Stimulated activated CD4-positive, alpha-beta T cell treated with anti-CD3 and anti-CD28 coated beads, Interleukin-1b, Interleukin-23, amount 100 ng/mL, for 4 hours (primary cell): ENCODE measurements around the gene ZBTB3.
"Not testable (repeated sequence)": the region's sequence is repeated elsewhere in the genome, so short reads cannot be mapped to it uniquely, and the experiment has no call there.

Experiments used
- DNase-seq, 2 donors: peaks; one replicate each; pipeline ENCODE4 v3.0.0-alpha.2; 2020; ENCODE audit warnings: low read depth in 2 of 2

ZBTB3 gene

DNA sequence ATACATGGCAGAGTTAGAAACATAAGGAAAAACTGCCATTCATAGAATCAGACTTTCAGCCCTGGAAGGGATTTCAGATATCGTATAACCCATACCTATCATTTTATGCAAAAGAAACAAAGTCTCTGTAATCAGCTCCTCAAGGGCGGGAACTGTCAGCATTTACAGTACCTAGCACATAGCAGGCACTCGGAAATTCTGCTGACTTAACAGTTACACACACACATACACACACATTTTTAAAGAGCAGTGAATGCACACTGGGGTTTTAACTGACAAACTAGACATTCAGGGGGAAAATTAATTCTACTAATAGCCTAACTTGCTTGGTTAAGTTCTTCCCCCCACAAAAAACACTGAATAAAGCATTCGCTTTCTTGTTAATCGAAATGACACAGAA is 37.8 kb downstream of the ZBTB3 start:
- no peak for DNase-seq

DNA sequence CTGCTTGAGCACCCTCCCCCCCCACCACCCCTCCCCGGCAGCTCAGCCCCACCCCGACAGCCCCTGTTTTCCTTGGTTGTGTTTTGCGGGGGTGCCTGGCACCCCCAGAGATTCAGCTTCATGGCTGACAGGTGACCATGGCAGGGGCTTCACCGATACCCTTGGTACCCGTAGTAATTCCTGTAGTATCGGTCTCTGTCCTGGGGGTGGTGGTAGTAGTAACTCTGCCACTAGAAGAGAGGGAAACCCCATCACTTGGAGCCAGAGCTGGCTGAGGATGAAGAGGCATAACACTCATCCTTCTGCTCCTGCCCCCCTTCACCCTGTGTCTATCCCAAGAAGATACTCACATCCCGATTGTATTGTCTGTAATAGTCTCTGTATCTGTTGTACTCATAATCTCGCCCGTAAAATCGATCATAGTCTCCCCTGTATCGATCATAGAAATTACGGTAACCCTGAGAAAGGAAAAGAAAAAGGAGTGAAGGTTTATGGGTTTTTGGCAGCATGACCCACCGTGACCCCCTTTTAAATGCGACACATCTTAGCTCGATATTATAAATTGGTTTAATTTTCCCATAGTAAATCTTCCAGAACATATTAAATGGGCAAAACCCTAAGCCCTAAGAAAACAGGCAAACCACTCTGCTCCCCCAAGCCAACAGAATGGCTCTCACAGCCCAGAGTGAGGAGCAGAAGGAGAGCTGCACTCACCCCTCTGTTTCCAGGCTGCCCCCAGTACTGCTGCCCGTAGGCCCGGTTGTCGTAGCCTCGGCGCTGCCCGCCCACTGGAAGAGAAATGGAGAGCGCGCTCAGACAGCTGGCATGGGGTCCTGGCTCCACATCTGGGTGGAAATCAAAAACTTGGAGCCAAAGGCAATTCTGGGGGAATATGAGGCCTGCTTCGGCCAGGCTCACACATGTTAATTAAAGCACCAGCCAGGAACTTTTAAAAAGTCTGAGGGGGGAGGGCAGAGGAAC is 38.5 kb downstream of the ZBTB3 start:
- no peak for DNase-seq

DNA sequence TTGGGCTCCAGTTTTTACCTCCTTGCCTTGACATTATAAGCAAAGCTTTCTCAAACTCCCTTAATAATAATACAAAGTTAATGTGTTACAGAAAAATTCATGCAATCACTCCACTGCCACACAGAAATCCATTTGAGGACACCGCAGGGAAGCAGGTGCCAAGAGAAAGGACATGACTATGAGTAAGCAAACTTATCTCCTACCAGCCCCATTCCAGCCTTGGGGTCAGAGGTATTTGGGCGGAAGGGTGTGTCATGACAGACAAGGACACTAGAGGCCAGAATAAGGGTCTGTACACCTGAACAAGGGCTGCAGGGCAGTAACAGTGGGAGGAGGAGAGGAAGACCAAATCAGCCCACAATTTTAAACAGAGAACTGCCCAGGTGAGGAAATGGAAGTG is 40.6 kb downstream of the ZBTB3 start:
- no peak for DNase-seq

DNA sequence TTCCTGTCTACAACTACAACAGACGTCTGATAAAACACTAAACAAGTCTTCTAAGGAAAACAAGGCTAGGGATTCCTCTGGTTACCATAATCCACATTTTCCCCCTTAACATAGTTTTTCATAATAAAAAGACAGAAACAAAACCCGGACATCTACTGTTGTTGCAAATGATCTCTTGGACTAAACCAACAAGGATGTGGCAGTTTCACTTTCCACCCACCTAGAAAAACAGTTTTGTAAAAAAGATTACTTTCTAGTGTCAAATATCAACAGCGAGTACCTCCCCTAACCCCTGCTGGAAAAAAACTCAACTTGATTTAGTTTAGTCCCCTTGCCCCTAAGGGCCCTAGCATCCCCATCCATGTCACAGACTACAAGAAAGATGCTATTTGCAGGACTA is 41.1 kb downstream of the ZBTB3 start:
- no peak for DNase-seq

DNA sequence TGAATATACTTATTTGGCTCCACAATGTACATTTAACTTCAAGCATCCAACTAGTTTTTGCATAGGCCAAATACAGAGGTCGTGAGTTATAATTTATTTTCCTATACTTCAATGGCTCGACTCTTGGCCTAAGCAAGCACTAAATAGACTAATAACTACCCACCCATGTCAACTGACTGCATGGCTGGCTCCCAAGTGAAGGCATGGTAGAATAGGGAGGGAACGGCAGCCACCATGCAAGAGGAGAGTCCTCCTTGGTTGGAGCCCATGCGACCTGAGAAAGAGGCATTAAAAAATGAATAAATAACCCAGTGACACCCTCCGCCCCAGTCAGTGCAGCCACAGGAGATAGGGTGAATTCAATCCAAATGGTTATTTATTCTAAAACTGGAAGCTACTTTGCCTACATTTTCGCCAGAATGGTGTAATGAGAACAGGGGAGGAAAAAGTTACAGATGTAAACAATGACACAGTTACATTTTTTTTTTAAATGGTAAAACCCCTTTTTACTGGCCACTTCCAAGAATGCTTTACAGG is 41.6 kb downstream of the ZBTB3 start:
- no peak for DNase-seq

DNA sequence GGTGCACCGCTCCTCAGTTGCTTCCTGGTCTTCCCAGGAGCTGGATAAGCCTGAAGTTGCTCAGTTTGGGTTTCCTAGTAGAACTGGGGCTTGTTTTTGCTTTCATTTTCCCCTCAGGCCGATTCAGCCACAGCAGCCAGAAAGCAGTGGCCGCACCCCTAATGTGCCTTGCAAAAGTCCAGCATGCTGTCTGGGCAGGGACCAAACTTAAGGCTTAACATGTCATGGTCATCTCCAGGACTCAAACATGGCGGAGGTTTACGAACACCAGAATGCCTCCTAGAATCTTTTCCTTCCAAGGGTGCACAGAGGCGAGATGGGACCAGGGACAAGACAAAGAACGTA is 44.0 kb downstream of the ZBTB3 start:
- peak; percentile 15 to 18 for DNase-seq

DNA sequence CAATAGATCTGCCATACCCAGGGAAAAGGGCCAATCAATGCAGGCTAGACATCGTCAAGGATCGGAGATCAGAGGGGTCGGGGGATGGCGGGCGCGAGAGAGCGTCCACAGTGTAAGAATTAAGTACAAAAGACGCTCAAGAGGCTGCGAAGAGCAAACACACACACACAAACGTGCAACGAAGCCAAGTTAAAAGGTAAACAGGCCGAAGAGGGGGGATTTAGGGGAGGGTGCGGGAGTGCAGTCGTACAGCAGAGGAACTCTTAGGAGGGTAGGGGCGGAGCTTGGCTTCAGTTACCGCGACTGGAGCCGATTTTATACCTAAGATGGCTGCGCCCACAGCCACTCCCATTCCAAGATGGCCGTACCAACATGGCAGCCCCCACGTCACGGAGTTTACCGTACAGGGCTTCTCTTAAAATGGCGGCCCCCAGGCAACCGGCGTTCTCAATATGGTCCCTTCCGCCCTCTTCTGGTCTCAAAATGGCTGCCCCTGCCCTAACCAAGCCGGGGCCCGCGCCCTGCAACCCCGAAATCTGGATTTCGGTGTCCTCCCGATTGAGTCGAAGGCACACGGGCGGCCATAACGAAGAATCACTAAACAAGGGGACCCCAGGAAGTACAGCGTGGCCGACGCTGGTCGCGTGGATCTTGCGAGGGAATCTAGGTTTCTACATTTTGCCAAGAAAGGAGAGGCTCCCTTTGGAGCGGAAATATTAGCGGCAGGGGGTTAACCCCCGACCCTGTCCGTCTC is 44.5 kb downstream of the ZBTB3 start:
- DNase-seq = peak; percentile 87 to 93

DNA sequence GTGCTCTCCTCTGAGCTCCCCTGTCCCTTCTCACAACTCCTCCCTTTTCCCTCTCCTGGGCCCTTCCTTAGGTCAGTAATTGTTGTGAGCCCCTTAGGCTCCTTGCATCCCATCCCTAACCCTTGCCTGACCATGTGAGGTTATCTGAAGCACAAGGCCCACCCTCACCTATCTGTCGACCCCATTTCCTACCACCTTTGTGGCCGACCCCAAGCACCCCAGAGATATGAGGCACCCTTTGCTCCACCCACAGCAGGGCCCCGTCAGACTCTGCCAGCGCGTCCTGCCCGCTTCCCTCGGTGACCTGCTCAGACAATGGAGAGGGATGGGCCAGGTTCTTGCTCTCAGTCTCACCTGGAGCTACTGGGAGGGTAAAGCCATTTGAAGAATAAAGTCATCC is 45.2 kb downstream of the ZBTB3 start:
- DNase-seq = no peak

DNA sequence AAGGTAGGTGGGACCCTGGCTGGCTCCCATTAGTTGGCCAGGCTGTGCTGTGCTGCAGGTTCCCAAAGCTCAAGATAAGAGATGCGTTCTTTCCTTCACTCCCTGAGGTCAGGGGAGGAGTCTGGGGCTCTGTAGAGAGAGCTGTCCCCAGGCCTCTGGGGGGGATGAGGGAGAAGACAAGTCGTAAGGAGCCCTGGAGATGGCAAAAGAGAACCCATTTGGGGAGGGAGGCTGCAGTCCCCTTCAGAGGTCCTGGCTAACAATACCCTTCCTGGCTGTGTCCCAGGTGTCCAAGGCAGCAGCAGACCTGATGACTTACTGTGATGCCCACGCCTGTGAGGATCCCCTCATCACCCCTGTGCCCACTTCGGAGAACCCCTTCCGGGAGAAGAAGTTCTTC is 45.6 kb downstream of the ZBTB3 start:
- no peak for DNase-seq

DNA sequence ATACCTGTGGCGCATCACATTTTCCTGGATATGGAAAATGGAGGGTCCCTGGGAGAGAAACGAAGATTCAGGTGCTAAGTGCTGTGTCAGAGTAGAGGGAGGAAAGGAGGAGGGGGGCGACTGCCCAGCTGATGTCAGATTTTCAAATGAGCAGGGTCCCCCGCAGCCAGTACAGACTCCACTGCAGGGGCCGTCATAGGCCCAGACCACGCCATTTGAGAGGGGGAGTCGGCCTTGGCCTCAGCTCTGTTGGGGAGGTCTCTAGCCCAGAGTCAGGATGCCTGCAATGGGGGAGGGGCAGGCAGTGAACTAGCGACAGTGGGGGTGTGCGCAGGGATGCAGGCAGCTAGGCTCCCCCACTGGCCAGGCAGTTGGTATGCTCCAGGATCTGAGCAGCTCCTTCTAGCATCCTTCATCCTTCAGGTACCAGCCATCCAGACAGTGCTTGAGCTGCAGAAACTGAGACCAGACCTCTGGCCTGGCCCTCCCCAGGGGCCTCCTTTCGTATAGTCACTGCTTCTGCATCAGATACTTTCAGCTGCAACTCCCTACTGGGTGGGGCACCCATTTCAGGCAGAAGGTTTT is 46.6 kb downstream of the ZBTB3 start, which contains the start of the genes BSCL2 and GNG3:
Gene BSCL2, minus strand, starts transcription at position 148 of the 585 bp plus-strand sequence. CDS start 229 bp downstream, outside the sequence.
Gene GNG3, plus strand, starts transcription at position 400 of the 585 bp plus-strand sequence. CDS start 620 bp downstream, outside the sequence.
- DNase-seq = no peak

DNA sequence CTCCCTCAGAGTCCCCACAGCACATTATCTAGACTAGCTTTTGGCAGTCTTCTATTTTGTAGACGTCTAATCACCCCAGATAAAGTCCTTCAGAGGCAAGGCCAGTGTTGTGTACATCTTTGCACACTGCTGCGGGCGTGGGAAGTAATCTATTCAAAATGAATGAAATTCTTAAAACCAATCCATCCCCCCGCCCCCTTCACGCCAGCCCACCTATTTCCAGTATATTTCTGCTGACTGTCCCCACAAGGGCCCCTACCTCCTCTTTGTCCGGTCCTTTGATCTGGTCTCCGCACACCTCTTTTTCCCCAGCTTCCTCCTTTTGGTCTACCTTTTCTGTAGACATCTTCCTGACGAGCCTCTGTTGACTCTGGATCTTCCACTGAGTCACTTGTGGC is 47.1 kb downstream of the ZBTB3 start:
- no peak for DNase-seq

DNA sequence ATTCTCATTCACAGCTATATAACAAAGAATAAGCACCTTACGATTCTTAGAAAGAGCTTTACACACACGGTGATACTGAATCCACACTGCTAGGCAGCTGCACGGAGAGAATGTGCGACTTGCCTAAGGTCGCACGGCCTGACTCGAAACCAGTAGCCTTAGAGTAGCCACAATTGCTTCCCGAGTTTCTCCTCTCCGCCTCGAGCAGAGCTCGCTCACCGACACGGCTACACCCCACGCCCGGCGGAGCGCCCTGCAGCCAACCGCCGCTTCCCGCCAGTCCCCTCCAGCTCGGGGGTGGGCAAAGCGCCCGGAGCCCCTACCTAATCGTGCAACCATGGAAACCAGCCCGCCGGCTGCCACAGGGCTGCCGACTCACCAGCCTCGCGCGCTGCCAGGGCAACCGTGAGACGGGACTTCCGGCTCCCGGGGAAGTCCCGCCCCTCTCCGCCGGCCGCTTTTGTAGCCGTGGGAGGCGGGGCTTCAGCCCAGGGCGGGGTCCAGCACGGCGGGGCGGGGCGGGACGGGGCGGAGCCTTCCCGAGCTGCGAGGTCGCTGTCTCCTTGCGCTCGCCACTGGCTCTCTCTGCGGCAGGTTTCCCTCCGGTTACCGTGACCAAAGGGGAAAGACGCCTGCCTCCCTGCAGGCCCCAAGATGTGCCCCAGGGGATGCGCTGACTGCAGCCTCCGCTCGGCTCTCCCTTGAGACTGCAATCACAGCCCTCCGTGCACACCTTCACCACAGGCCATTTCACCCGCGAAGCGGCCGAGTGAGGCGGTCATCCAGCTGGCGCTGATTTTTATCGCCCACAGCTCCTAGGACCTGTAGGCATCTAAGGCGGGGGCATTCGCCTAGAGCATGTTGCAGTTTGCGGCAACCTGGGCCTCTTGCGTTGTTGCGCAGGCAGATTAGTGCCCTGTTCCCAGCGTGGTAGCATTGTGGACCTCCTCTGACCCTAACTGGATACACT is 47.8 kb downstream of the ZBTB3 start:
- DNase-seq = peak; percentile 92 to 94

DNA sequence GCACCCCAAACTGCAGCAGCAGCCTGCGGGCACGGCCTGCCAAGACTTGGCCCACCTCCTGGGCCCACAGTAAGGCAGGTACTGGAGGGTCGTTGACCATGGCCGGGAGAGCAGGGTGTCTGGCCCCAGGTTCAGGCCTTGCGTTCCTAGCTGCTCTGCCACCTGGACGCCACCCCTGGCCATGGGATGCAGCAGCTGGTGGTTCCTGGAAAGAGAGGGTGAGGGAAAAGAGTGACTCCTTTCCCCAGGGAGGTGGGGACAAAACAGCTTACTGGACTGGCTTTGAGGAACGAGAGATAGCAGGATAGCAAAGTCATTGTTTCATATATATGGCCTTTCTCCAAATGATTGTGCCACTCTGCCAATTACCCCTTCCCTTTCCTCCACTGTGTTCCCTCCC is 48.5 kb downstream of the ZBTB3 start:
- DNase-seq = no peak

DNA sequence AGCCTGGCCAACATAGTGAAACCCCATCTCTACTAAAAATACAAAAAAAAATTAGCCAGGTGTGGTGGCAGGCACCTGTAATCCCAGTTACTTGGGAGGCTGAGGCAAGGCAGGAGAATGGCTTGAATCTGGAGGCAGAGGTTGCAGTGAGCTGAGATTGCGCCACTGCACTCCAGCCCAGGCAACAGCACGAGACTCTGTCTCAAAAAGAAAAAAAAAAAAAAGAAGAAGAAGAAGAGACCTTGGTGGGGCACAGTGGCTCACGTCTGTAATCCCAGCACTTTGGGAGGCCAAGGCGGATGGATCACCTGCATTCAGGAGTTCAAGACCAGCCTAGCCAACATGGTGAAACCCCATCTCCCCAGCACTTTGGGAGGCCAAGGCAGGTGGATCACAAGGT is 50.0 kb downstream of the ZBTB3 start:
- not testable (repeated sequence) for DNase-seq

DNA sequence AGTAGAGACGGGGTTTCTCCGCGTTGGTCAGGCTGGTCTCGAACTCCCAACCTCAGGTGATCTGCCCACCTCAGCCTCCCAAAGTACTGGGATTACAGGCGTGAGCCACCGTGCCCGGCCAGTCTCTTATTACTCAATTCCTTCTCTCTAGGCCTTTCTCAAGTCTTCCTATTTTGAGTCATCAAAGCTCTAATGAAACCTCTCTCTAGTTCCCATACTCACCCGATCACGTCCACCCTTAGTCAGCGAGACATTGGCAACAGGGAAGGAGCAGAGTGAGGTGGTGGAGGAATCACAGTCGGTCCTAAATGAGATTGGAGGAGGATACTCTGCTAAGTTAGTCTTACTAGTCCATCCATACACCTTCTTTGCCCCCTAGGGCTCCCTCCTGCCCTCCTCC is 51.7 kb downstream of the ZBTB3 start:
- no peak for DNase-seq
